Eye (tissue), 1 donor: Measurements from ENCODE around the gene LCN1.

Source experiments
- DNase-seq: peaks from one replicate; pipeline ENCODE4 v3.0.0-alpha.2; 2015

Gene LCN1

GRCh38 chr9:135520916-135521607 lies at the start of gene LCN1:
TSS of gene LCN1 (plus strand) at chr9:135521440. CDS start at chr9:135521498, 58 bp downstream.
- no peak for DNase-seq

DNA sequence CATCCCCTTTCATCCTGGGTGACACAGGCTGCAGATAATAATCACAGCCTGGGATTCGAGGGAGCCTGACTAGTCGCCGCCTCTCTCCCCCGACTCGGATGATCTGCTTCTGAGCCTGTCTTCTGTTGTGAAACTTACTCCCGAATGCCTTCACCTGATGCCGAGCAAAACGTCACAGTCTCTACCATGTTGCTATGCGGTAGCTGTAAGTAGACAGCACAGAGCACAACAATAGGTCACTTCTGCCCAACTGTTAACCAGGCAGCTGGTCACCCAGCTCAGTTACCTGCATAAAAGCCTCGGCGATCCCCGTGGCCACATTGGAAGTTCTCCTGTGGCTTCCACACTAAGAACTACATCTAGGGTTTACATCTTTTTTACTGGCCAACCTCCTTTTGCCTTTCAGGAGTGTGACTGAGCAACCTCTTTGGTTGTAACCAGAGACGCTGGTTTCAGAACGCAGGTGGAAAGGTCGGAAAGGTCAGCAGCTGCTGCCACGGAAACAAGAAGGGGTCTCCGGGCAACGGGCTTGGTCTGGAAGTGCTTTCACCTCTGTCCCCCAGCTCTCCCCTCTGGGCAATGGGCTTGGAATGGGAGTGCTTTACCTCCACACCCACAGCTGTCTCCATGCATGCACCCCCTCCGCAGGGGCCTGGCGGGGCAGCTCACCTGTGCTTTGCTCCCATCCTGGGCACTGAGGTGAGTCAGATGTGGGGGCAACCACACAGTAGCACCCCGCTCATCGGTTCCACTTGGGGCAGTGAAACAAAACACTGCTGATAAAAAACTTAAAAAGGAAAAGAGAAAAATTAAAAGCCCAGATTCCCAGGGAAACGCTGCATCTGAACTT lies 49.2 kb upstream of the LCN1 start:
- DNase-seq: peak; percentile 65

DNA sequence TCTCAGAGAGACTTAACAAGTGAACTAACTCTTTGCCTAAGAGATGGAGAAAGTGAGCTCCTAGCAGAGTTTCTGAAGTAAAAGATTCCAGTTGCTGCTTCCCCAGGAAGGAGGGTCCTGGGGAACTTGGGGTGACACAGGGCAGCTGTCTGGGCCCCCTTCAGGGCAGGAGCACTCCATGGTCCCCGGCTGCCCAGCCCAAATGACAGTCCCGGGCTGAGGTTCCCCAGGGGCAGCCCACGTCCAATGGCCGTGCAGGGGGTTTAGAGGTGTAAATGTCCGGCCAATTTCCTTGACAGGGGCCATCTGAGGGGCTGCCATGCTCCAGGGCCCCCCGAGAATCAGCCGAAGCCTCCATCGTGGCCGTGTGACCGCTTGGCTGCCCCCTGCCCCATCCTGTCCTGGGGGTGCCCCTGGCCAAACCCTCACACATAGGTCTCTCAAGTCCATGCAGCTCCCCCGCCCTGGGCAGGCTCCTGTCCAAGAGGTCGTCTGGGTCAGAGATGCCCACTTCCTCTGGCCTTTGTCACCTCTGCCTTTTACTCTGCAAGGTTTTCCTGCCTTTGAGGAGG lies 47.2 kb upstream of the LCN1 start:
- no peak for DNase-seq

DNA sequence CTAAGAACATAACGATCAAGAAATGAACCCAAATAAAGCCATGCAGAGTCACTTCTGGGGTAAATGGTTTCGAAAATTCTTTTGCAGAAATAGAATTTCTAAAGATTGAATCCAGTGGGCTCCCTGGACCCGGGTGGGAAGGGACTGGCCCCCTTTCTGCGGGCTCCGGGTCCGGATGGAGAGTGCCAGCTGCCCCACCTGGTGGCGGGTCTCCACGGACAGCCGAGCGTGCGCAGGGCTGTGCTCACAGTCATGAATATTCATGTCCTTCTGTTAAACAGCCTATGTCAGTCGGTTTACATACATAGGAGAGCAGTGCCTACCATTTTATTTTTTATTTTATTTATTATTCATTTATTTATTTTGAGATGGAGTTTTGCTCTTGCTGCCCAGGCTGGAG lies 46.3 kb upstream of the LCN1 start:
- peak; percentile 78 for DNase-seq

- DNase-seq: no peak
Observed at GRCh38 chr9:135476561-135477355, 44.5 kb upstream of the LCN1 start.

DNA sequence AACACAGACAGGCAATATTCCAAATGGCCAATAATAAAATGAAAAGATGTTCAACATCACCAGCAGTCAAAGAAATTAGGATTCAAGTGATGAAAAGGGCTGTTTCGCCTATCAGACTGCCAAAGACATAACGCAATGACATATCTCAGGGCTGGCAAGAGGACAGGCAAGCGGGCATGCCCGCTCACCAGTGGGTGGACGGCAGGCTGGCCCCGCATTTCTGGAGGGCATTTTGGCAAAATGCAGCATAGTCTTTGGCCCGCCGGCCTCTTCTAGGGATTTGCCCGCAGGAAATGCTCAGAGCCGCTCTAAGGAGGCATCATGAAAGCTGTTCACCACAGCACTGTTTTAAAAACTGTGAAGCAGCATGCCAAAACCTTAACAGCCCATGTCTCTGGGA lies 43.0 kb upstream of the LCN1 start:
- no peak for DNase-seq

DNA sequence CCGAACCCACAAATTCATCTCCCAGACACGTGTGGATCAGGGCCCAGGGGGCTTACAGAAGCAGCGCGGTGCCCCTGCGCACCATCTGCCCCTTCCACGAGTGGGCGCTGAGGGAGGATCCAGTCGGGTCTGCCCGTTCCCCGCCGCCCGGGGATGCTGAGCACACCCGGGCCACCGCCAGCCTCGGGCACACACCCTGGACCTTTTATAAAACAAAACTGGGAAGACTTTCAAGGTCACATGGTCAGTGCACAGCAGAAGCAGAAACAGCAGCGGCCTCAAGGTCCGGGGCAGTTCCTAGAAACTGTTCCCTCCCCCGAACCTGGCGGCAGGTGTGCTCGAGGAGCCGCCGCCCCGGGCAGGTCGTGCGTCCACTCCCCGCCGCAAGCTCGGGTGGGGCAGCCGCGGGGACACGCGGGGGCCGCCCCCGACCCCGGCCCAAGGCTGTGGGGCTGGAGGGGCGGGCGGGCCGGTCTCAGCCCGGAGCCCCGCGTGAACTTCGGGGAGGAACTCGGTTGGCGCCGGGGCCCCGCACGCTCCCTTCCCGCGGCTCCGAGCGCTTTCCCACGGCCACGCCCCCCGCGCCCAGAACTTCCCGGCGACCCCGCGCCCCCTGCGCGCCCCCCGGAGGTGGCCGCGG lies 42.3 kb upstream of the LCN1 start:
- peak; percentile 58 for DNase-seq

DNA sequence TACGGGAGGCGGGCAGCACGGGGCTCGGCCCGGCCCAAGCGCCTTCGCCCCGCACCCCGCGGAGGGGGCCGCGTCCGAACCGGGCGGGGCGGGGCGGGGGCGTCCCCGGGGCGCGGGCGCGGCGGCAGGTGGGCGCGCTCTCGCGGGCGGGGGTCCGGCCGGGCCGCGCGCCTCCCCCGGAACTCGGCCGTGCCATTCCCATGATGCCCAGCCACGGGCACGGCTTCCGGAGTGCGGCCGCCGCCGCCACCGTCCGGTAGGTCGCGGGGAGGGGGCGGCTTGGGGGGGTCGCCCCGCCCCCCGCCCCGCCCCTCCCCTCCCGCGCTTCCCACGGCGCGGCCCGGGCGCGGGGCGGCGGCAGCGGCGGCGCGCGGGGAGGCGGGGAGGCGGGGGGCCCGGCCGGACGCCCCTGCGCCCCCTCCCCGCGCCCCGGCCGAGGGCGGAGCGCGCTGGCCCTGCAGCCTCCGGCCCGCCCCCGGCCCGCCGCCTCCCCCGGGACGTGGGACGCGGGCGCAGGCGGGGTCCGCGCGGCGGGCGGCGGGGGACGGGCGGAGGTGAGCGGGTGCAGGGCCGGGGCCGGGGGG lies 41.7 kb upstream of the LCN1 start, which contains the start of gene PPP1R26:
TSS of gene PPP1R26 (plus strand) at position 314 of the 584 bp plus-strand sequence. CDS start 4,729 bp downstream, outside the sequence.
- DNase-seq: peak; percentile 41

GRCh38 chr9:135480071-135480939 lies 40.9 kb upstream of the LCN1 start:
- peak; percentile 66 for DNase-seq

- DNase-seq: no peak
Observed at GRCh38 chr9:135480940-135481310, 40.3 kb upstream of the LCN1 start.

DNA sequence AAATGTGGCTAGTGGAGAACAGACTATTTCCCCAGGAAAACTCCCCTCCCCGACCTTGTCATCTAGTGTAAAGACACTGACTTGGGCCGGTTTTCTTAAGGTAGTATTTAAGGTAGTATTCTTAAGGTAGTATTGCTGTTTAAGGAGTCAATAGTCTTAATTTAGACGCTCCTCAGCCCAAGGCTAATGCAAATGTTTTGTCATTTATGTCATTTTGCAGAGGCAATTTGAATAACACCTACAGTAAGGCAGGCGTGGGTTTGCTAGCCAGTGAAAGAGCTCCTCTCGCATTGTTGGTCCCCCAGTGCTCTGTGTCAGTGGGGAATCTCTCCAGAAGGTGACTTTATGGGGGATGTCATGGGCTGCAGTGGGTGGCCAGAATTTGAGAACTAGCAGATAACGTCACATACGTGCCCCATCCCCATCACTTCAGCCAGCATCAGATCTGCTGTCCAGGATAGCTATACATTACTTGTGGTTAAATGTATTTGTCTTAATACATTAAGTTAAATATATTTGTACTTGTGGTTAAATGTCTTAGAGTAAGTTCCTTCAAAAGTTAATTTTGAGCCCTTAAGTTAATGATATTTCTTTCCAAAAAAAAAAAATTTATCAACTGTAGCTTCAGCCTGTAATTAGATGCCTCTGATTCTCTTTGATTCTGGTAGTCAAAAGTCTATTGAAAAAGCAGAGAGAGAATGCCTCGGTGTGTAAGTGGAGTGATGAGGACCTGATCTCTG lies 39.1 kb upstream of the LCN1 start:
- no peak for DNase-seq

- no peak for DNase-seq
Observed at GRCh38 chr9:135484460-135485277, 36.6 kb upstream of the LCN1 start.

- no peak for DNase-seq
Observed at GRCh38 chr9:135485385-135485784, 35.9 kb upstream of the LCN1 start.

DNA sequence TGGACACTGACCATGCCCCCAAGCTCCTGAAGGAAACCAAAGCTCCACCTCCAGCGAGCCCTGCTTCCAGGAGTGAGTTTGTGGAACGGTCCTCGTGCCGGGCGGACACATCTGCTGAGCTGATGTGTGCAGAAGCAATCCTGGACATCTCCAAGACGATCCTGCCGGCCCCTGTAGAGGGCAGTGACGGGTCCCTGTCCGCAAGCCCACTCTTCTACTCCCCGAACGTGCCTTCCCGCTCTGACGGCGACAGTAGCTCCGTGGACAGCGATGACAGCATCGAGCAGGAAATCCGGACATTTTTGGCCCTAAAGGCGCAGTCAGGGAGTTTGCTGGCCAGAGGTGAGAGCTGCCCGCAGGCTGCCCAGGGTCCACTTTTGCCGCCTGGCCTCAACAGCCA lies 35.4 kb upstream of the LCN1 start:
- no peak for DNase-seq

- no peak for DNase-seq
Observed at GRCh38 chr9:135486267-135487065, 34.8 kb upstream of the LCN1 start.

DNA sequence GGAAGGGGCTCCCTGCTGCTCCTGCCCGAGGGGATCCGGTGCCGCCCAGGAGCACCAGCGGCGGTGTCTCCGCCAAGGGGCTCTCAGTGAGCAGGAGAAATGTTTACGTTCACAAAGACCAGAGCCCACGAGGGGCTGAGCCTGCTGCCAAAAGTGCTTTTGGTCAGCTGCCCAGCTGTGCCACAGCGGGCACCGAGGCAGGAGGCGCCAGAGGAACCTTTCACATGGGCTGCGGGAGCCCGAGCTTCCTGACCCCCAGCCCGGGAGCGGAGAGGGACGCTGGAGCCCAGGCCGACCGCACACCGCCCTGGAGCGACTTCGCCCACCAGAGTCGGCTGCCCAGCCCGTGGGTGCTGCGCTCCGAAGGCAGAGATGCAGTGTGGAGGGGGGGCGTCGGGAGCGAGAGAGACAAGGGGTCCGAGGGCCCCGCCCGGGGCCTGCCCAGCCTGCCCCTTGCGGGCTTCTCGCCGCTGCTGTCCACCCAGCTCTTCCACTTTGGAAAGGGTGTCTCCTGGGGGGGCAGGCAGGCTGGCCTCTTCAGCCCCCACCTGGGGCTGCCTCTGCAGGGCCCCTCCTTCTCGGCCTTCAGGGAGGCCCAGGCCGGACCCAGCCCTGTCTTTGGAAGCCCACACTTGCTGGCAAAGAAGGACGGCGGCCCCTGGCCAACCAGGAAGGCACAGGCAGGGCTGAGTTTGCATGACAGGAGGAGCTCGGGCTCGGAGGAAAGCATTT lies 33.8 kb upstream of the LCN1 start:
- DNase-seq: no peak

- no peak for DNase-seq
Observed at GRCh38 chr9:135488013-135488330, 33.3 kb upstream of the LCN1 start.

- DNase-seq: no peak
Observed at GRCh38 chr9:135488527-135488926, 32.7 kb upstream of the LCN1 start.
